BJ (cell line): ENCODE data around the gene WFDC5. TPM values are rescaled to one million over a fixed set of nuclear protein-coding genes. Genes with fewer than 3 reads are reported as not detected.
"Not testable (repeated sequence)": the region's sequence is repeated elsewhere in the genome, so short reads cannot be mapped to it uniquely, and the experiment has no call there.

Experiments used
- CTCF ChIA-PET: fragments of 350-600 bp; formaldehyde crosslinking; extraction: SDS; loops from one replicate; lab custom pipeline; 2021; ENCODE audit warnings: antibody characterized with exemption, inconsistent platforms; lab: Yijun Ruan, JAX
- POLR2A ChIA-PET: fragments of 300-600 bp; sonication (Branson Sonifier 250); formaldehyde crosslinking; extraction: SDS; loops from one replicate; lab custom pipeline; 2021; ENCODE audit warnings: antibody characterized with exemption; lab: Charles Lee
- DNase-seq: peaks from one replicate; pipeline ENCODE4 v3.0.0-alpha.2; 2011; ENCODE audit warnings: low read depth
- H3K27me3 ChIP-seq: 2 replicates; pipeline ENCODE4 v1.6.0; 2011; ENCODE audit warnings: low read length; ENCODE audit not compliant: control insufficient read depth, insufficient read depth
- H3K36me3 ChIP-seq: 2 replicates; pipeline ENCODE4 v1.5.1; 2011; ENCODE audit warnings: low read length; ENCODE audit not compliant: control insufficient read depth, insufficient read depth
- H3K4me3 ChIP-seq: 2 replicates; pipeline ENCODE4 v1.5.1; 2011; ENCODE audit warnings: low read depth, mild to moderate bottlenecking, control low read depth, low read length
- polyA plus RNA-seq: library from polyadenylated mRNA; depleted of rRNA; stranded (reverse); fragments of >200 nt; gene quantifications from 2 replicates; pipeline ENCODE4 v1.2.3, GENCODE V29; 2011
- TF ChIP-seq, protein P1 (sequence below): IDR thresholded peaks from 2 replicates; pipeline ENCODE4 v1.5.1; 2011; ENCODE audit warnings: low read depth, mild to moderate bottlenecking, control low read depth, inconsistent platforms, low read length, moderate library complexity; ENCODE audit not compliant: insufficient read depth

The WFDC5 gene
- polyA plus RNA-seq, 1 experiment = not detected

- ChIA-PET POLR2A (no interaction called here), CTCF (interaction anchor here (2.1 to 3.2 kb wide), 2 partner anchors 17 to 151 kb away, joined by 5 to 23 read pairs; no protein-coding TSS in a partner anchor)
- Histone ChIP-seq H3K36me3 (no peaks in the 10 kb centered on the region), H3K4me3 (no peak overlapping the region), H3K27me3 (peaks cover 10% of the 10 kb centered on the region)
- TF ChIP-seq, protein P1, sequence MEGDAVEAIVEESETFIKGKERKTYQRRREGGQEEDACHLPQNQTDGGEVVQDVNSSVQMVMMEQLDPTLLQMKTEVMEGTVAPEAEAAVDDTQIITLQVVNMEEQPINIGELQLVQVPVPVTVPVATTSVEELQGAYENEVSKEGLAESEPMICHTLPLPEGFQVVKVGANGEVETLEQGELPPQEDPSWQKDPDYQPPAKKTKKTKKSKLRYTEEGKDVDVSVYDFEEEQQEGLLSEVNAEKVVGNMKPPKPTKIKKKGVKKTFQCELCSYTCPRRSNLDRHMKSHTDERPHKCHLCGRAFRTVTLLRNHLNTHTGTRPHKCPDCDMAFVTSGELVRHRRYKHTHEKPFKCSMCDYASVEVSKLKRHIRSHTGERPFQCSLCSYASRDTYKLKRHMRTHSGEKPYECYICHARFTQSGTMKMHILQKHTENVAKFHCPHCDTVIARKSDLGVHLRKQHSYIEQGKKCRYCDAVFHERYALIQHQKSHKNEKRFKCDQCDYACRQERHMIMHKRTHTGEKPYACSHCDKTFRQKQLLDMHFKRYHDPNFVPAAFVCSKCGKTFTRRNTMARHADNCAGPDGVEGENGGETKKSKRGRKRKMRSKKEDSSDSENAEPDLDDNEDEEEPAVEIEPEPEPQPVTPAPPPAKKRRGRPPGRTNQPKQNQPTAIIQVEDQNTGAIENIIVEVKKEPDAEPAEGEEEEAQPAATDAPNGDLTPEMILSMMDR = no peak
- no peak for DNase-seq
Observed at GRCh38 chr20:45140836-45141235, 25.9 kb upstream of the WFDC5 start.

DNA sequence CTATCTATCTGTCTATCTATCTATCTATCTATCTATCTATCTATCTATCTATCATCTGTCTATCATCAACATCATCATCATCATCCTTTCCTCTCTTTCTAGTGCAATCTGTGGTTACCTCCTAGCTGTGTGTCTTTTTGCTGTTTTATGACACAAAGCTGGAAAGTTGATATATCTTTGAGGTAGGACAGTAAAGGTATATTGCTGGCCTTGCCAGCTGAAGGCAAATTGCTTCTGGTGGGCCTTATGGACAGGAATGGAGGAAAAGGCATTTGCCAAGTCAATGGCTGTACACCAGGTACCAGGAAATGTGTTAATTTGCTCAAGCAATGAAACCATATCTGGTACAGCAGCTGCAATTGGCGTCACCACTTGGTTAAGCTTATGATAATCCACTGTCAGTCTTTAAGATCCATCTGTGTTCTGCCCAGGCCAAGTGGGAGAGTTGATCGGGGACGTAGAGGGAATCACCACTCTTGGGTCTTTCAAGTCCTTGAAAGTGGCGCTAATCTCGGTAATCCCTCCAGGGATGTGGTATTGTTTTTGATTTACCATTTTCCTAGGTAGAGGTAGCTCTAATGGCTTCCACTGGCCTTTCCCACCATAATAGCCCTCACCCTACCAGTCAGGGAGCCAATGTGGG, 24.9 kb upstream of the WFDC5 start:
- POLR2A ChIA-PET, DNase-seq, H3K27me3 ChIP-seq, H3K36me3 ChIP-seq, H3K4me3 ChIP-seq: not testable (repeated sequence)
- CTCF ChIA-PET = interaction anchor here (0.7 to 3.2 kb wide), 4 partner anchors 9 to 152 kb away, joined by 3 to 23 read pairs (median 4); no protein-coding TSS in a partner anchor

GRCh38 chr20:45138561-45139300, 23.8 kb upstream of the WFDC5 start:
- H3K27me3 ChIP-seq = peaks cover 7% of the 10 kb centered on the region
- CTCF ChIA-PET = interaction anchor here (0.7 to 3.2 kb wide), 8 partner anchors 8 to 153 kb away, joined by 3 to 23 read pairs (median 3); no protein-coding TSS in a partner anchor
- POLR2A ChIA-PET = no interaction called here
- DNase-seq = no peak
- H3K4me3 ChIP-seq = no peak overlapping the region
- H3K36me3 ChIP-seq = no peaks in the 10 kb centered on the region
- TF ChIP-seq, protein P1 = peak; percentile 64

GRCh38 chr20:45136911-45137310, 21.9 kb upstream of the WFDC5 start:
- TF ChIP-seq, protein P1 = no peak
- peaks cover 7% of the 10 kb centered on the region for H3K27me3 ChIP-seq
- no peaks in the 10 kb centered on the region for H3K36me3 ChIP-seq
- ChIA-PET CTCF (no interaction called here), POLR2A (no interaction called here)
- H3K4me3 ChIP-seq = no peak overlapping the region
- DNase-seq = no peak

DNA sequence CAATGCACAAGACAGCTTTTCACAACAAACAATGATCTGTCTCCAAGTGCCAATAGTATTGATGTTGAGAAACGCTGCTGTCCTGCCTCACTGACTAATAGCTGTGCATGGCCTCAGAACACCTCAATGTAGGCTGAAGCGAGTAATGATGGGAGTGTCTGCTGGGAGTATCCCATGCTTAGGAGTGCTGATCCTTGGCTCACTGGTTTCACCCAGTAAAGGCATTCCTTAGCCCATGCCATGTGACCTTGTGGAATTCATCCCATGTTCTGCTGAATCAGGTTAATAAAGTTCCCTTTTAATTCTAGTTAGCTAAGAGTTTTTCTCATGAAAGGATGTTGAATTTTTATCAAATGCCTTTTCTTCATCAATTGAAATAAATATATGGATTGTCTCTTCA, 13.1 kb upstream of the WFDC5 start:
- Histone ChIP-seq H3K27me3 (peaks cover 7% of the 10 kb centered on the region), H3K4me3 (no peak overlapping the region), H3K36me3 (no peaks in the 10 kb centered on the region)
- ChIA-PET POLR2A (no interaction called here), CTCF (interaction anchor here (1.4 to 3.5 kb wide), 2 partner anchors 16 to 32 kb away, joined by 4 to 10 read pairs; no protein-coding TSS in a partner anchor)
- TF ChIP-seq, protein P1 = no peak
- no peak for DNase-seq
